ENCODE data around the gene ADISSP.

DNA sequence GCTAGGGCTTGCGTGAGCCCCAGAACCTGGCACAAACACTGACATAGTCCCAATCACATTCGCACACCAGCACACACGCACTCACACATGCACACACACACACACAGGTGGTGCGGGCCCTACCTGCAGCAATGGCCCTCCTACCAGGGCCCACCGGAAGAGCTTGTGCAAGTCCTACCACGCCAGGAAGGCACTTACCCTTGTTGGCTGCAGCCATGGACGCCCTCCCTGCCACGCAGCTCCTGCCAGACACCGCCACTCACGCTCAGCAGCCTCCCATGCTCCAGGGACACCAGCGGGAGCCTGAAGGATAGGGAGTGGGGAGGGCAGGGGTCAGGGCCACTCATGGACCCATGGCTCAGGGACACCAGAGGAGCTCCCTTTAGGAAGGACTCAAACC is 7.7 kb downstream of the ADISSP start:
- TF ChIP-seq EZH2 (IDR thresholded peaks at IDR 0.05; ENCODE audit: borderline replicate concordance, low read length) = no peak
- TF ChIP-seq, protein P1, sequence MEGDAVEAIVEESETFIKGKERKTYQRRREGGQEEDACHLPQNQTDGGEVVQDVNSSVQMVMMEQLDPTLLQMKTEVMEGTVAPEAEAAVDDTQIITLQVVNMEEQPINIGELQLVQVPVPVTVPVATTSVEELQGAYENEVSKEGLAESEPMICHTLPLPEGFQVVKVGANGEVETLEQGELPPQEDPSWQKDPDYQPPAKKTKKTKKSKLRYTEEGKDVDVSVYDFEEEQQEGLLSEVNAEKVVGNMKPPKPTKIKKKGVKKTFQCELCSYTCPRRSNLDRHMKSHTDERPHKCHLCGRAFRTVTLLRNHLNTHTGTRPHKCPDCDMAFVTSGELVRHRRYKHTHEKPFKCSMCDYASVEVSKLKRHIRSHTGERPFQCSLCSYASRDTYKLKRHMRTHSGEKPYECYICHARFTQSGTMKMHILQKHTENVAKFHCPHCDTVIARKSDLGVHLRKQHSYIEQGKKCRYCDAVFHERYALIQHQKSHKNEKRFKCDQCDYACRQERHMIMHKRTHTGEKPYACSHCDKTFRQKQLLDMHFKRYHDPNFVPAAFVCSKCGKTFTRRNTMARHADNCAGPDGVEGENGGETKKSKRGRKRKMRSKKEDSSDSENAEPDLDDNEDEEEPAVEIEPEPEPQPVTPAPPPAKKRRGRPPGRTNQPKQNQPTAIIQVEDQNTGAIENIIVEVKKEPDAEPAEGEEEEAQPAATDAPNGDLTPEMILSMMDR (IDR thresholded peaks at IDR 0.05; ENCODE audit: low read length) = no peak

Measured in OCI-LY1 (cell line).